HG03354 (cell line): ENCODE results near the gene MARVELD3.
"Not testable (repeated sequence)": the region's sequence is repeated elsewhere in the genome, so short reads cannot be mapped to it uniquely, and the experiment has no call there.

Experiments used
- ATAC-seq: cut with Tn5 transposase; IDR thresholded peaks from one replicate; pipeline ENCODE4 v1.9.1; 2021; ENCODE audit warnings: mild to moderate bottlenecking; ENCODE audit not compliant: unreplicated experiment, poor library complexity, severe bottlenecking

Gene MARVELD3

GRCh38 chr16:71669926-71670536 is 44.0 kb downstream of the MARVELD3 start:
- no peak for ATAC-seq

GRCh38 chr16:71670537-71670936 is 44.6 kb downstream of the MARVELD3 start:
- ATAC-seq = no peak

- ATAC-seq = no peak
Observed at GRCh38 chr16:71671165-71671564, 45.2 kb downstream of the MARVELD3 start.

- no peak for ATAC-seq
Observed at GRCh38 chr16:71672125-71672524, 46.1 kb downstream of the MARVELD3 start.

GRCh38 chr16:71672803-71673581 is 47.0 kb downstream of the MARVELD3 start:
- no peak for ATAC-seq

GRCh38 chr16:71673582-71673973 is 47.6 kb downstream of the MARVELD3 start:
- no peak for ATAC-seq

GRCh38 chr16:71674229-71674628 is 48.2 kb downstream of the MARVELD3 start:
- ATAC-seq = no peak

- no peak for ATAC-seq
Observed at GRCh38 chr16:71675380-71675779, 49.4 kb downstream of the MARVELD3 start.

GRCh38 chr16:71676236-71676635 is 50.3 kb downstream of the MARVELD3 start:
- no peak for ATAC-seq

GRCh38 chr16:71681360-71681759 is 55.4 kb downstream of the MARVELD3 start:
- no peak for ATAC-seq

GRCh38 chr16:71684280-71684679 is 58.3 kb downstream of the MARVELD3 start:
- ATAC-seq = not testable (repeated sequence)
